Glomerular visceral epithelial cell (primary cell): ENCODE data around the gene PTPRJ.

Experiments
- DNase-seq: peaks from one replicate; pipeline ENCODE4 v3.0.0-alpha.2; 2016; ENCODE audit errors: extremely low spot score

PTPRJ gene

DNA sequence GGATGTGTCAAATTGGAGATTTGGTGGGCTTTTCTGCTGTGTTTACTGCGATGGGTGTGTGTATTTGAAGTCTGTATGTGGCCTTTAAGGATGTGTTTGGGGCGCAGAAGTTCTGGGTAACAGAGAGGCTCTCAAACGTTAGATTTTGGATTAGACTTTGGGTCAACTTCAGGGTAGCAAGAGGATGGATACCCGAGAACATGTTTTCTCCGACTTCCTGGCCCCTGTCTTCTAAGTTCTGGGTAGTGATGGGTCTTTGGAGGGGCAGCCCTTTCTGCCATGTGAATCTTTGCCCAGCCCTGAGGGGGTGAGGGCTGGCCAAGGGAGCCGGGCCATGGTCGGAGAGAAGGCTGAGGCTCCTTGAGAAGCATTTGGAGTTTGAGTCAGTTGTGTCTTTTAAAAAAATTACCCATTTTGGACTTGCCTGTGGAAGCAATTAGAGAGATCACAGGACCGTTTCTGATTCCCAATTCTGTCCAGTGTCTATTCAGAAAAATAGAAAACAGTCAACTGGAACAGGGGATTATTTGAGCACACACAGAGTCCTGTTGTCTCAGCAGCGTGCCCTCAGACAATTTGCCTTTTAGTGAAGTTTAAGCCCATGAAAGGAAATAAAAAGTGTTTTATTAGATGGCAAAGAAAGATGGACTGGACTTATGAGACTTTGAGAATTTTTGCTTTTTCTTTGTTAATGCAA is 114.4 kb downstream of the PTPRJ start:
- DNase-seq = no peak

DNA sequence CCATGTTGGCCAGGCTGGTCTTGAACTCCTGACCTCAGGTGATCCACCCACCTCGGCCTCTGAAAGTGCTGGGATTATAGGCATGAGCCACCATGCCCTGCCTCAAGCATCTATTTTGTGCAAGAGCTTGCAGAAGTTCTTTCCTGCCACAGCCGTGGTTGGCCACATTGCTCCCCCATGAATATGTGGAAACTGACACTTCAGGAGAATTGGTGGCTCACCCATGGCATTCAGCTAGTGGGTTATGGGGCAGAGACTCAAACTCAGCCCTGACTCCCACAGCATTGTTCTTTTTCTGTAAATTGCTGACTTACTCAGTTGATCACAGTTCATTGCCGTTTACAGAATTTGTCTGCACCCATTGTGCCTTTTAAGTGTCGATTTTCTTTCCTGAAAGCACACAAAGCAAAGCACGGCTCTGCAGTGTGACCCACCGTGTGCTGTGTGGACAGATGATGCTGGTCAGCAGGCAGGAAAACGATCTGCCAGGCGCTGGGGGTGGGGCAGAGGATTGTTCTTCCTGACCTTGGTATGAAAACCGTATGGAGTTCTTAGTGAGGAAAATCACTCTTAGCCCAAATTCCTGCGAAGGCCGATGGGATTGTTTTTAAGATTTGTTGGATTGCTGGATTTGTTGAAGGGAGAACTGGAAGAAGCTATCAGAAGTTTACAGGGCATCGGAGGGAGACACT is 115.6 kb downstream of the PTPRJ start:
- DNase-seq = no peak

DNA sequence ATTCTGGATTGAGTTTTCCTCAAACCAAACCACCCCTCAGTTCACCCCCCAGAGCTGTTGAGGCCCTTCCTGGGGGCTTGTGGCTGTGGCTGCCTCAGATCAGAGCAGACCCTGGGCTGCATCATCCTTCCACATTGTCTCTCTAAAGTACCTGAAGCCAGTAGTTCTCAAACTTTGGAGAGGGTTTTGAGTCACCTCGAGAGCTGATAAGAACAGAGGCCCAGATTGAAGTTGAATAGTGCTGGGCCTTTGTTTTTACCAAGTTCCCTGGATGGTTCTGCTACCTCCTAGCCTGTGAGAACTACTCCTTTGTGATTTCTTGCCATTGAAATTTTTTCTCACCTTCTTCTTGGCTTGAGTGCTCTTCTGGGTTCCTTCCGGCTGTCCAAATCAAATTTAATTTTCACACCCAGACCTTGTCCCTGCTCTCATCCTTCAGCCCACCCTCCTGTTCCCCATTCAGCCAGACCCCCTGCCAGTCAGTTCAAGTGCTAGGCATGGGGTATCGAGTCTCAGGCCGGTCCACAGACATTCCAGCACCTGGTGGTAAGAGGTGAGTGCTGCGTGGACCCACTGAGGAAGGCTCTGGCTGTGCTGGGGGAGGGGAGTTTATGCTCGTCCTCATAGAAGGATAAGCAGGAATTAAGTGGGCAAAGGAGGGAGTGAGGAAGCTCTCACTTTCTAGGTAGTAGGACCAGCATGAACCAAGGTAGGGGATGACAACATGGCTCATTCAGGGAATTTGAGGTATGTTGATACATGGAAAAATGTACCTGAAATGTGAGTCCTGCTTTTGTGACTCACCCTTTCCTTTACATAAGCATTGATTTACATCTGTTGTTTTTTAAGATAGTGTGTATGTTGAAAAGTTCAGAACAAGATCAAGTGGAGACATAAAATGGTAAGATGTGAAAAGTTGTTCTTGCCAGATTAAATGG is 116.5 kb downstream of the PTPRJ start:
- DNase-seq = no peak

DNA sequence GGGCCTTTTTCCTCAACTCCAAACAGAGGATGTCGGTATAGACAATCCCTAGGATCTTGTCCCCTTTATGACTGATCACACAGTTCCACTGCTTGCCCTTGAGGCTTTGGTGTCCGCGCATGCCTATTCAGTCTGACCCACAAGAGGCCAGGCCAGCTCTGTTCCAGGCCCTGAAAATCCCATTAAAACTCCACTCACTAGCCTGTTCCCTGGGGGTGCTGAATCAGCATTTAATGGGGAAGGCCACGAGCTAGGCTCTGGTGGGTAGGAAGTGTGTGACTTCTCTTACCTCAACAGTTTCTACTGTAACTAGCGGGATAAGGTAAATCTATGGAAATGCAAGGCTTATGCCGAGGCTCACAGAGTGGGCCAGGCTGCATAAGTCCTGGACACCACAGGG is 117.7 kb downstream of the PTPRJ start:
- no peak for DNase-seq

DNA sequence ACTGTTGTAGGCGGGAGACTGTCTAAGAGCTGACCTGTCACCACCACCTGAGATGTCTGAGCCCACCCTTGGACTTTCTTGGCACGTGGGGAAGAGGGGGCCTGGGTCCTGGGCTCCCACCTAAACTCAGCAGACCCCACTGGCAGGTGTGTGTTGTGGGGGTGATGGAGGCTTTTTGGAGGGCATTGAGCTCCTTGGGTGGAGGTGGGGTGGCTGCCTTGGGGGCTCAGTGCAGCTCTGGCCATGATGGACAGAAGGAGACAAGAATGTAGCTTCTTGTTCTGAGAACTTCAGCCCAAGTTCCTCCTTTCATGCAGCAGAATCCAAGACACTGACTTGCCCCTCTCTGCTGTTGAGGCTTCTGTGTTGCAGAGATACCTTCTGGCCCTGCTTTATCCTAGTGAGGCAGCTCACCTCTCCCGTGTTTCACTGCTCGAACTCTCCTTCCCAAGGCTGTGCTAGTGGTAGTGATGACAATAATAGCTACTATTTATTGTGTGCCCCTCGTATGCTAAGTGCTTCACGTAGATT is 119.6 kb downstream of the PTPRJ start:
- DNase-seq = no peak

DNA sequence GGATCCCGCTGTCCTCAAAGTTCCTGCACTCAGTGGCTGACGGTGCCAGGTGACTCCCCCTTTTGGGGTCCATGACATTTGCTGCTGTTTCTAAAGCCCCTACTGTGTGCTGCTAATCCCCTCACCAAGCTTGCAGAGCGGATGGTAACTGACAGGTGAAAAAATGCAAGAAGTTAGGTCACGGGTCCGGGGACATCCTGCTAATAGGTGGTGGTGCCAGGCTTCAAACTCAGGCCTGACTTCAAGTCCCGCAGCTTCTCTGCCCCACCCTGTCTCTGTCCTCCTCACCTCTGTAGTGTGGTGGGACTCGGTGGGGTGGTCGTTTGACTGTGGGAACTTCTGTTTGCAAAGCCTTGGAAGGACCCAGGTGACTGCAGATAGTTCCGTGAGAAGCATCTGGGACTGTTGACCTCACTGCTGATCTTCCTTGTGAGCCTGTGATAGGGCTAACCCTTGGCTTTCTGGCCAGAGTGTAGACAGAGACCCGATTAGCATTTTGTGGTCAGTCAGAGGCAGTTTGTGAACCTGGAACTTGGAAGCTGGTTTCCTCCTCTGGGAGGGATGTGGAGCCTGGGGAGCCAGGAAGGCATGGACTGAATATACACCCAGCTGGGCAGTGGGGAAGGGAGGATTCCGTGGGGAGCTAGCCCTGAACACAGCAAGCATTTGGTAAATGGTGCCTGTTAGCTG is 120.8 kb downstream of the PTPRJ start:
- DNase-seq = peak; percentile 22

DNA sequence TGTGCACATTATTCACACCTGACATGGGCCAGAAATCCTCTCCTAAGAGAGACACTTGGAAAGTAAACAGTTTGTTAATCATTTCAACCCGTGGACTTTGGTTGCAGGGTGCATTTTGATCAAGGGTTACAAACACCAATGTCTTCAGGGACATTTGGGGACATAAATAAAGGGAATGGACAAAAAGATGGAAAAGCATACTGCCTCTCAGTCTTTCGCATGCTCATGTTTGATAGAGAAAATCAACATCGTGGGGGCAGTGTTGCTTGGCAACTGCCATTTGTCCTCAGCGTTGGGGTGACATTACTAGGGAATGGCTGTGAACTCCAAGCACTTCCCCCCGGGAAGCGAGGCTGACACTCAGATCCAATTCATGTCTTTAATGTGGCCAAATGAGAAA is 121.6 kb downstream of the PTPRJ start:
- DNase-seq = no peak

DNA sequence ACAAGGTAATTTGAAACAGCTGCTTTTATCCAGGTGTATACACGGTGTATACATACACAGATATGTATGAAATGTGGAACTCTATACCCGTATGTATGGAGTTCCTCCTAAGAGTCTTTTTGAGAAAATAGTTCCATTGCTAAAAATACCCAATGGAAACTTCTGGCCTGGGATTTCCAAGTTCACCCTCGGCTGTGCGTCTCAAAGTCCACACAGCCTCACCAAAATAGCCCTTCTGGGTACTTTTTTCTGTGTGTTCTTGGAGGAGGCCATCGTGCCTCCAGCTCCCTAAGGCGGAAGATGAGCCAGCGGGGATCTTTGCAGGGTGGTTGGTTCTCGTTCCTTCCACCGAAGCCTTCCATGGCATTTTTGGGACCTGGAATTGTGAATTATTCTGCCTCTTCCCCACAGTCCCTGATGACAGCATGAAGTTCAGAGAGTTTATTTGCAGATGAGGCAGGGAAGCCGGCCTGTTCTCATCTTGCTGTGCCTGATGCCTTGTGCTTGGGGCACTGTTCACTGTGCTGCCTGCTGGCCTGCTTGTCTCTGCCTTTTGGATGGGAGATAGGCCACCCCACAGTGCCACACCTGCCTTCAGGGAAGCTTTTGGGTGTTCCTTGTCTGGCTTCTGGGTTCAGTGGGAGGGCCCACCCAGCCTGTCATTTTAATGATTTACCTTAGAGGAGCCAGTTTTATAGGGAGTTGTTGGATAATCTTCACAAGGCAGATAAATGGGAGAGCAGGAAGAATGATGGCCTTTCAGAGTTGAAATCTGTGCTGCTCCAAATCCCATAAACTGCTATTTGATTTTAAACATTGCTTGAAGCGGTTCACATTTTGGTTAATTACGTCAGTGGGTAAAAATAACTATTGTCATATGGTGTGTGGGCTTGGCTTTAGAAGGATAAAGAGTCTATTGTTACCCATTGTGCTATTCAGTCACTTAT is 123.5 kb downstream of the PTPRJ start:
- DNase-seq = peak; percentile 34

DNA sequence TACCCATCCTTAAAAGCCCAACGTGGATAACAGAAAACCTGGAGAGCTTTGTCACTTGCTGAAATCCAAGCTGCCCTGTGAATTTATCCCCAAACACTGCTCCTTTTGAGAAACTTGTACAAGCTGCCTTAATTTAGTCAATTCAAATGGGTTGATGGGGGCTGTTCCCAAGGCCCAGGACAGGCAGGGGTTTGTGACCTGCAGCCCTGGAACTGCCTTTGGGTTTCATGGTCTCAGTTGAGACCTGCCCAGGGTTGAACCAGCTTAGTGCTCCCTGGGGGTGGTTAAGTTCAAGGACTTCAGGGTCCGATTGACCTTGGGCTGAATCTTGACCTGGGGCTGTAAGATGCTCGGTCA is 124.2 kb downstream of the PTPRJ start:
- no peak for DNase-seq

DNA sequence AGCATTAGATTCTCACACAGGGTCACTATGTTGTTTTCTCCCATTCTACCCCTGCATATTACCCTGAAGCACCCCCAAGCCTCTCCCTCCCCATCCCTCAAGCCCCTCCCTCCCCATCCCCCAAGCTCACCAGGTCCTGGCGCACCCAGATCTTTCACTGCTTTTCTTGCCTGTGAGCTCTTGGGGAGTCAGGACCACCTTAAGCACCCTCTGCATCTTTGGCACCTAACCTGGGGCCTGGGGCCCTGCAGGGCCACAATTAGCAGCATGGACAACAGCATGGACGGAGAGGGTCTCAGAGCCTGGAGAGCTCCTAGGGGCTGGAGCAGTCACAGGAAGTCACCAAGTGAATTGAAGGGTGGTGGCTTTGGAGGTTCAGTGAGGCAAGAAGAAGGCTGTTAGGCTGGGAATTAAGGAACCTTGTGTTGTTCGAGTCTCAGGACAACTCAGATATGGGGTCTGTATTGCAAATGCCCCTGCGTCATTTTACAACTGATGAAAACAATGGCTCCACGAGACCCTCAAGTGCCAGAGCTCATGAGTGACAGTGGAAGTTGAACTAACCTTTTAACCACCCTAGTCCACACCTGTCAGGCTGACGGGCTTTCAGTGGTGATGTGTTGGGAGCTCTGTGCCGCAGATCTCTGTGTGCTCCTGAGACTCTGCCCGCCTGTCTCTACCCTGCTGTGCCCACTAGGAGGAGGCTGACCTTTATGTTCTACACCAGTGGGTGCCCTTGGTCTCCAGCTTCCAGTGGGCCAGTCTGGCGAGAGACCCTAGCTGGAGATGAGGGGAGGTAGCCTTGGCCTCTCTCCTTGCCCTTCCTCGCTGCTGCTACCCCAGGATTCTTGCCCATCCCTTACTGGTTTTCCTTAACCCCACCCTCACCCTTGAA is 125.0 kb downstream of the PTPRJ start:
- DNase-seq = no peak

DNA sequence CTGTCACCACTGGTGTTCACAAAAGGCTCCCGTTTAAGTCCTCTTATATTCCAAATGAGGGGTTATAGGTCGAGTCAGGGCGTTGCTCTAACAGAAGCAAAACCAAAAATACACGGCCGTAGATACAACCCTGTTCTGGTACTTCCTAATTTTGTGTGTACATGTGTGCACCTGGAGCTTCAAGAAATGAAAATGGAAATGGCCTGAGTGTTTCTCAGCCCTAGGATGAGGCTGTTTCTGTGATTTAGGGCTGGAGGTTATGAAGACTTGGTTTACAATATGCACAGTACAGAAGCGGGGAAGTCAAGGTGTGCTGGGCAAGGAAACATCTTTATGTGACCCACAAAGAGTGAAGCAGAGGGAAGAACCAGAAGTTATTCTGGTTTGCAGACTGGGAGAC is 125.8 kb downstream of the PTPRJ start:
- DNase-seq = no peak

DNA sequence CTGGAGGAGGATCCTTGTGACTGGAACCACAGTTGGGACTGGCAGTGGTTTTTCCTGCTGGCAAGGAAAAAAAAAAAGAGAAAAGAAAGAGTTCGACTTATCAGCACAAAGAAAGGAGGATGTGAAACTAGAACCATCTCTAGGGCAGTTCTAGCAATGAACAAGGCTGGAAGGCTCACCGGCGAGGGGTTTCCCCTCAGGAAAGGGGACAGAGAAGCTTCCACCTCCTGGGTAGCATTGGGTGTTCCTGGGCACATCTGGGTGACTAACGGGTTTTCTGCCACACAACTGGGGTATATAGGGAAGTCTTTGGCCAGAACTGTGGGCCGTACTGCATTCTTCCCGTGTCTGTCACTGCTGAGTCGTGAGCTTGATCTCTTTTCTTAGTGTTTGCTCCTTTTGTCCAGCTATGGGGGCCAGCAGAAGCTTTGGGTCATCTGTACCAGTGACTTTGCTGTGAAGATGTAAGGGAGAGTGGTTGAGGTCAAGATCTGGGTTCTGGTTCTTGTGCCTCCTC is 126.9 kb downstream of the PTPRJ start:
- peak; percentile 70 for DNase-seq

DNA sequence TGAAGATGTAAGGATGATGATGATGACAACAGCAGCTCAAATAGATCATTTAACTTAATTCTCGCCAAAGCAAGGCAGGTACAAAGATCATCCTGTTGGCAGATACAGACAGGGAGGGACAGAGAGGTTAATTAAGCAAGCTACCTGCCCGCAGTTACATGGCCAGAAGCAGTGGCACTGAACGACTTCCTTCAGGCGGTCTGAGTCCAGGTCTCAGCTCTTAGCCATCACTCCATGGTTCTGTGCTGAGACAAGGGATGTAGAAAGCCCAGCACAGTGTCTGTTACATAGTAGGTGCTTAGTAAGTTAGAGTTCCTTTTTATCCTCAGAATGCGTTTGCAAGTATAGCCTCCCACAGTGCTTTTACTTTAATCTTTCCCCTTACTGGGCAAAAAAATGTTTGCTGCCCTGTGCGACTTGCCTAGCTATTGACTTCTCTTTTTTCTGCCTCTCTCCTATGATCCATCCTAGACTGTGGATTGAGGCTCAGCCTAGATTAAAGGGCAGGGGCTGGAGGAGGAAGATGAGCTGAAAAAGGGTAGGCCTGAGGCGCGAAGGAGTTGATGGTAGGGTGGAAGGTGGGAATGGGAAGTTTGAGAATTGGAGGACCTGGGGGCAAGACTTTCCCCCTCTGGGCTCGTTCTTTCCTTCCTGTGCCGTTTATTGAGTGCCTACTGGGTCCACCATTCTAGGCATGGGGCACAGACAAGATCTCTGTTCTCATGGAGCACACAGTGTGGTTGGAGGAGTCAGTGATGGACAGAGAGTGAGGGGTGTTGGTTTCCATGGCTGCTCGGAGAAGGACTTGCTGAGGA is 128.1 kb downstream of the PTPRJ start:
- DNase-seq = no peak

DNA sequence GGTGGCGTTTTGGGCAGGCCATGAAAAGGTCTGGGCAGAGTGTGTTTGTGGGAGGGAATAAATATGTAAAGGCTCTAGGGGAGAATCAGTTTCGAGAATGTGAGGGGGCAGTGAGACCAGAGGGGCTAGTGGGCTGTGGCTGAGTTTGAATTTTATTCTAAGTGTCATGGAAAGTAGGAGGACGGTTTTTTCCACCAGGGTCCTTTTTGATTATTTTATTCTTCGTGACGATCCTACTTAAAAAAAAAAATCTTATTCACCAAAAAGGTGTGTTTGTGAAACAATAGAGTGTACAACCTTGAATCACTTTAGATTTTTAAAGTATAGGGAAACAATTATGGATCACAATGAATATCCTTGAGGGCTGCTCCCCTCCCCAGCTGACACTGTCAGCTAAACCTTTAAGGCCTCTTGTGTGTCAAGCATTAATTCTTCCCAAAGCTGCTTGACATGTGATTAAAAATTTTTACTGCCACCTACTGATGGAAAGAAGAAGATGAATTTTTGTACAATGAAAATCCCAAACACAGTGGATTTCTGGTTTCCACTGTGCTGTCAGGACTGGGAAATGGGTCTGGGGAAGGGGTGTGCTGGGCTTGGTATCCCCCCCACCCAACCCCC is 128.8 kb downstream of the PTPRJ start:
- DNase-seq = no peak

DNA sequence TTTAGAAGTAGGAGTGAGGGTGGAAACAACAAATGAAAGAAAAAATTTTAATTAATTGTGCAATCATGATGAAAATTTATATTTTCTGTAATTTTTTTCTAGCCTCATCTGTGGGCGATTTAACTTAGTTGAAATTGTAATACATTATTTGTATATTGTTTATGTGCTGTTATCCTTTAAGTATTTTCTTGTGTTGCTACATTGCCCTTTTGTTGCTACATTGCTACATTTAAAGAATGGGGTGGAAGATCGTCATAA is 130.1 kb downstream of the PTPRJ start:
- DNase-seq = no peak

DNA sequence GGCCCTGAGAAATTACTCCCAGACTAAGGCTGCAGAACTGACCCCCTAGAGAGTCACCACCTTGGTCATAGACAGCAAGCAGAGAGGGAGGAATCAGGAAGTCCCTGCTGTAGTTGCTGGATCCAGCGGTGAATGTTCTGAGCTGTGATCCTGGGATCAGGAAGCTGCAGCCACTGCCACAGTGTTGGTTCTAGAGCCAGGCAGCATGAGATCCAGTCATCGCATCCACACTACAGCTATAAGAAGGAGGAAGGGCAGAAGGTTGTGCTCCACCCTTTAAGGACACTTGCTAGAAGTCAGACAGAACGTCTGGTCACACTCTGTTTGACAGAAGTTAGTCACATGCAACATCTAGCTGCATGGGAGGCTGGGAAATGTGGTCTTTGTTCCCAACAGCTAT is 131.5 kb downstream of the PTPRJ start:
- DNase-seq = no peak

DNA sequence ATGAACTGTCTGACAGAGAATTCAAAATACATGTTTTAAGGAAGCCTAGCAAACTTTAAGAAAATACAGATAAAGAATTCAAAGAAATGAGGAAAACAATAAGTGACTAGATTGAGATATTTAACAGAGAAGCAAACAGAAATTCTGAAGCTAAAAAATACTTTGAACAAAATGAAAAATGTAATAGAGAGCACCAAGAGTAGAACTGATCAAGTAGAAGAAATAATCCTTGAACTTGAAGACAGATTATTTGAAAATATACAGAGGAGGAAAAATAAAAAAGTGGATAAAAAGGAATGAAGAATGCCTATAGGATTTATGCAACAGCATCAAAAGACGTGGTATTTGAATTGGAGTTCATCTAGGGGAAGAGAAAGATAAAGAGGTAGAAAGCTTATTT is 134.4 kb downstream of the PTPRJ start:
- no peak for DNase-seq

DNA sequence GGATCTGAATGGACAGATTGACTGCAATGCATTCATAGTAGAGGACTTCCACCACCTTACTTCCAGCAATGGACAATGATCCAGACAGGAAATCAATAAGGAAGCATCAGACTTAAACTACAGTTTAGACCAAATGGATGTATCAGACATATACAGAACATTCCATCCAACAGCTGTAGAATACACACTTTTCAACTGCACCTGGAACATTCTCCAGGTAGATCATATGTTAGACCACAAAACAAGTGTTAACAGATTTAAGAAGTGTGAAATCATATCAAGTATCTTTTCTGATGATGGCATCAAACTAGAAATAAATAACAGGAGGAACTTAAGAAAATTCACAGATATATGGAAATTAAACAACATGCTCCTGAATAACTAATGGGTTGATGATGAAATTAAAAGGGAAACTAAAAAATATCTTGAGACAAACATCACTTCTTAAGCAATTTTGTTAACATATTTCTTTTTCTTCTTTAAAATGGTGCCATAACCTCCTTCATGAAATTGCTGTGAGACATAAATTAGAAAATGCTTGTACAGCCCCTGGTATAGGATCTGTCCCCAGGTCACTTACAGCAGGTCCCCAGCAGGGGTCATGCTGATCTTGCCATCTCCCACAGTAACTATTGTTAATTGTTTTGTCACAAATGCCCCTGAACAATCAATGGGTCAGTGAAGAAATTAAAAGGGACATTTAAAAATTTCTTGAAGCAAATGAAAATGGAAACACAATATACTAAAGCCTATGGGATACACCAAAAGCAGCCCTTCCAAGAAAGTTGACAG is 136.3 kb downstream of the PTPRJ start:
- no peak for DNase-seq
